Vagina (tissue), 2 donors: ENCODE results near the gene GRHL3. TPM values are rescaled to one million over a fixed set of nuclear protein-coding genes. Genes with fewer than 3 reads are reported as not detected.

Experiments
- DNase-seq, 2 donors: peaks; one replicate each; pipeline ENCODE4 v3.0.0-alpha.2; 2017; ENCODE audit errors: extremely low spot score in 2 of 2
- H3K27ac ChIP-seq: fragments of 200-600 bp; sonication (generic); one replicate; pipeline ENCODE4 v1.5.1; 2019
- H3K27me3 ChIP-seq: fragments of 200-600 bp; sonication (generic); one replicate; pipeline ENCODE4 v1.5.1; 2019
- H3K36me3 ChIP-seq, 2 donors: fragments of 200-600 bp; sonication (generic); one replicate each; pipeline ENCODE4 v1.5.1; 2017 to 2019
- H3K4me1 ChIP-seq: fragments of 200-600 bp; sonication (generic); one replicate; pipeline ENCODE4 v1.5.1; 2019
- H3K4me3 ChIP-seq, 2 donors: fragments of 200-600 bp; sonication (generic); 1 replicate in 1 of 2; 2 replicates in 1 of 2; pipeline ENCODE4 v1.5.1; 2016 to 2019
- H3K9me3 ChIP-seq: fragments of 200-600 bp; sonication (generic); one replicate; pipeline ENCODE4 v1.5.1; 2019
- CTCF ChIP-seq, 3 experiments: fragments of 450-650 bp in 2 of 3; fragments of 200-600 bp in 1 of 3; sonication (generic) in 1 of 3; IDR thresholded peaks; one replicate each; pipeline ENCODE4 v1.5.1; 2017 to 2019; ENCODE audit warnings: antibody characterized with exemption in 3 of 3, mild to moderate bottlenecking in 2 of 3, moderate library complexity in 2 of 3
- POLR2A ChIP-seq, 2 donors: fragments of 450-650 bp; IDR thresholded peaks; one replicate each; pipeline ENCODE4 v1.6.1; 2017; ENCODE audit warnings: antibody characterized with exemption in 2 of 2, mild to moderate bottlenecking in 2 of 2, moderate library complexity in 2 of 2
- POLR2AphosphoS5 ChIP-seq, 2 donors: sonication (generic); formaldehyde crosslinking; IDR thresholded peaks; one replicate each; pipeline ENCODE4 v1.9.0; 2017; ENCODE audit warnings: antibody characterized with exemption in 2 of 2, mild to moderate bottlenecking in 2 of 2, low read depth in 1 of 2; ENCODE audit not compliant: insufficient read depth in 1 of 2
- intact Hi-C: fragments of 100-400 bp; cut with DNase I; formaldehyde crosslinking; loops from one replicate; pipeline ENCODE4 v1.15.1; 2023
- total RNA-seq: library from RNA; depleted of rRNA; stranded (reverse); fragments of >200 nt; gene quantifications from one replicate; pipeline ENCODE4 v1.2.3, GENCODE V29; 2016

The GRHL3 gene
- total RNA-seq, 1 donor from 2014 or later = 58.7 TPM

GRCh38 chr1:24390924-24391782 lies 72.0 kb downstream of the GRHL3 start:
- H3K4me3 ChIP-seq = no peak overlapping the region

GRCh38 chr1:24391882-24392603 lies 72.9 kb downstream of the GRHL3 start:
- Histone ChIP-seq H3K27me3 (no peaks in the 10 kb centered on the region), H3K4me1 (peaks cover 11% of the 10 kb centered on the region), H3K36me3 (no peaks in the 10 kb centered on the region), H3K4me3 (no peak overlapping the region), H3K9me3 (no peaks in the 10 kb centered on the region), H3K27ac (peak overlapping the region; percentile 84)
- intact Hi-C loops = loop anchor here (5.0 kb wide), 1 partner anchor 190 kb away; no protein-coding TSS in a partner anchor
- TF ChIP-seq CTCF (IDR thresholded peaks at IDR 0.05) (peak; percentile 58 to 73 (median 73)), POLR2AphosphoS5 (IDR thresholded peaks at IDR 0.05; ENCODE audit: insufficient read depth in 1 of 2, low read depth in 1 of 2) (no peak), POLR2A (IDR thresholded peaks at IDR 0.05) (no peak)
- DNase-seq = peak in 1 of 2 donors; percentile 87

More at GRCh38 chr1:24390924-24391782, 72.0 kb downstream of the GRHL3 start:
- no peaks in the 10 kb centered on the region for H3K36me3 ChIP-seq
- peak overlapping the region; percentile 84 for H3K27ac ChIP-seq
- peaks cover 19% of the 10 kb centered on the region for H3K4me1 ChIP-seq
- no peaks in the 10 kb centered on the region for H3K27me3 ChIP-seq
- intact Hi-C loops = loop anchor here (5.0 kb wide), 1 partner anchor 189 kb away; no protein-coding TSS in a partner anchor
- peak; percentile 74 to 98 (median 89) for TF ChIP-seq CTCF (IDR thresholded peaks at IDR 0.05)
- no peak for TF ChIP-seq POLR2A (IDR thresholded peaks at IDR 0.05)
- peak in 1 of 2 donors; percentile 34 for TF ChIP-seq POLR2AphosphoS5 (IDR thresholded peaks at IDR 0.05; ENCODE audit: insufficient read depth in 1 of 2, low read depth in 1 of 2)
- no peaks in the 10 kb centered on the region for H3K9me3 ChIP-seq
- peak in 1 of 2 donors; percentile 96 for DNase-seq

- no peaks in the 10 kb centered on the region for H3K27me3 ChIP-seq
- intact Hi-C loops = loop anchor here (5.0 kb wide), 1 partner anchor 190 kb away; no protein-coding TSS in a partner anchor
- DNase-seq = no peak
These were observed 73.4 kb downstream of the GRHL3 start for GRCh38 chr1:24392604-24392946.

GRCh38 chr1:24392982-24393650 lies 74.0 kb downstream of the GRHL3 start:
- intact Hi-C loops = loop anchor here (5.0 kb wide), 1 partner anchor 191 kb away; no protein-coding TSS in a partner anchor
- peak overlapping the region; percentile 84 for H3K27ac ChIP-seq
- no peaks in the 10 kb centered on the region for H3K36me3 ChIP-seq
- H3K9me3 ChIP-seq = no peaks in the 10 kb centered on the region
- TF ChIP-seq CTCF (IDR thresholded peaks at IDR 0.05) (no peak), POLR2AphosphoS5 (IDR thresholded peaks at IDR 0.05; ENCODE audit: insufficient read depth in 1 of 2, low read depth in 1 of 2) (no peak), POLR2A (IDR thresholded peaks at IDR 0.05) (no peak)
- no peak overlapping the region for H3K4me3 ChIP-seq
- H3K27me3 ChIP-seq = no peaks in the 10 kb centered on the region
- peaks cover 11% of the 10 kb centered on the region for H3K4me1 ChIP-seq
- DNase-seq = peak in 1 of 2 donors; percentile 47

More at GRCh38 chr1:24392604-24392946, 73.4 kb downstream of the GRHL3 start:
- no peaks in the 10 kb centered on the region for H3K36me3 ChIP-seq
- peaks cover 11% of the 10 kb centered on the region for H3K4me1 ChIP-seq
- TF ChIP-seq POLR2A (IDR thresholded peaks at IDR 0.05) (no peak), CTCF (IDR thresholded peaks at IDR 0.05) (no peak), POLR2AphosphoS5 (IDR thresholded peaks at IDR 0.05; ENCODE audit: insufficient read depth in 1 of 2, low read depth in 1 of 2) (no peak)
- H3K27ac ChIP-seq = peak overlapping the region; percentile 84
- no peak overlapping the region for H3K4me3 ChIP-seq
- no peaks in the 10 kb centered on the region for H3K9me3 ChIP-seq
